HG03571 (cell line): ENCODE data around the gene GOLGA6L22.
"Not testable (repeated sequence)": the region's sequence is repeated elsewhere in the genome, so short reads cannot be mapped to it uniquely, and the experiment has no call there.

Source experiments
- ATAC-seq: cut with Tn5 transposase; IDR thresholded peaks from one replicate; pipeline ENCODE4 v1.9.1; 2021; ENCODE audit not compliant: unreplicated experiment

GOLGA6L22 gene, protein sequence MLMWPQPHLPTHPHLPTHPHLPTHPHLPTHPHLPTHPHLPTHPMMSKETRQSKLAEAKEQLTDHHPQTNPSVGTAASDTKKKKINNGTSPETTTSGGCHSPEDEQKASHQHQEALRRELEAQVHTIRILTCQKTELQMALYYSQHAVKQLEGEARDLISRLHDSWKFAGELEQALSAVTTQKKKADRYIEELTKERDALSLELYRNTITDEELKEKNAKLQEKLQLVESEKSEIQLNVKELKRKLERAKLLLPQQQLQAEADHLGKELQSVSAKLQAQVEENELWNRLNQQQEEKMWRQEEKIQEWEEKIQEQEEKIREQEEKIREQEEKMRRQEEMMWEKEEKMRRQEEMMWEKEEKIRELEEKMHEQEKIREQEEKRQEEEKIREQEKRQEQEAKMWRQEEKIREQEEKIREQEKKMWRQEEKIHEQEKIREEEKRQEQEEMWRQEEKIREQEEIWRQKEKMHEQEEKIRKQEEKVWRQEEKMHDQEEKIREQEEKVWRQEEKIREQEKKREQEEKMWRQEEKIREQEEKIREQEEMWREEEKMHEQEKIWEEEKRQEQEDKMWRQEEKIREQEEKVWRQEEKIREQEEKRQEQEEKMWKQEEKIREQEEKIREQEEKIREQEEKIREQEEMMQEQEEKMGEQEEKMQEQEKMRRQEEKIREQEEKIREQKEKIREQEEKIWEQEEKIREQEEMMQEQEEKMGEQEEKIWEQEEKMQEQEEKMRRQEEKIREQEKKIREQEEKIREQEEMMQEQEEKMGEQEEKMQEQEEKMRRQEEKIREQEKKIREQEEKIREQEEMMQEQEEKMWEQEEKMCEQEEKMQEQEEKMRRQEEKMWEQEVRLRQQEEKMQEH

DNA sequence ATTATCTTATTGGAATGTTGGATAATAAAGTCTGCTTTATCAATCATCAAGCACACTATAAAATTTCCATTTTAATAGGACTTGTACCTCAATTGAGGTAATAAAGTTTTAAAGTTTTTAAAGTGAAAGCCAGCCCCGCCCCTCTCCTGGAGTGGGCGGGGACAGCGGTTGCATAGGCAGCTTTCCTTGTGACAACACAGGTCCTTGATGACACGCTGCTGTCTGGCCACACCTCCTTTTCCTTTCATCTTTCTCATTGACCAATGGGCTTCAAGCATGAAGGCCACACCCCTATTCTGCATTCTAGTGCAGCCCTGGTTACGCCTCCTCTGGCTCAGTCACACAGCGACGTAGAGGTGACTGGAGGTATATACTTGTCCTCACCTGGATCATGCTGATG lies at the start of gene GOLGA6L22:
TSS of gene GOLGA6L22 (plus strand) at position 301 of the 400 bp plus-strand sequence. CDS start at position 392, 91 bp downstream.
- ATAC-seq: not testable (repeated sequence)

DNA sequence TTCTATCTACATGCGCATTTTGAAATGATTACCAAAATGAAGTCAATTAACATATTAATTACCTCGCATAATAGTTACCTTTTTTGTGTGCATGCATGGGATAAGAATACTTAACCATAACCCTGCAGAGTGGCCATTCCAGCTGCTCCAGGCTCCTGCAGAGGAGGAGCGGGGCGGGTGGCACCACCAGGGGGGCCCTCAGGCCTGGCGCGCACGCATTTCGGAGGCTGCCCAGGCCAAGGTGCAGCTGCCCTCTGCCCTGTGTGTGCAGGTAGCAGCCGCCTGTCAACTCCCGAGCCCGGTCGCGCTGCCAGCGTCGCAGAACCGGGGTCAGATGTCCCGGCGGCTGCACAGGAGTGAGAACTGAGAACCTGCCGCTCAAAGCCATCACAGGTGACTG lies 41.4 kb upstream of the GOLGA6L22 start:
- ATAC-seq: not testable (repeated sequence)

DNA sequence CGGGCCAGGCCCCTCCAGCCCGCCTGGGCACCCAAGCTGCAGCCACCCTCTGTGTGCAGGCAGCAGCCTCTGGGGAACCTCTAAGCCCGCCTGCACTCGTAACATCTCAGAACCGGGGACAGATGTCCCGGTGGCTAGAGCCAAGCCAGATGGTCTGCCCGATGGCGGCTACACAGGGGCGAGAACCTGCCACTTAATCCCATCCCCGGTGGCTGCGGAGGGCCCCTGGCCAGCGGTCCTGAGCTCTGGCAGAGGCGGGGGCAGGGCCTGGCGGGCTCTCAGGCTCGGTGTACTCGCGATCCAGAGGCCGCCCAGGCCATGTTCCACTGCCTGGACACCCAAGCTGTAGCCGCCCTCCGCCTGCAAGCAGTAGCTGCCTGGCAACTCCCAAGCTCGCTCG lies 40.9 kb upstream of the GOLGA6L22 start:
- ATAC-seq: not testable (repeated sequence)

DNA sequence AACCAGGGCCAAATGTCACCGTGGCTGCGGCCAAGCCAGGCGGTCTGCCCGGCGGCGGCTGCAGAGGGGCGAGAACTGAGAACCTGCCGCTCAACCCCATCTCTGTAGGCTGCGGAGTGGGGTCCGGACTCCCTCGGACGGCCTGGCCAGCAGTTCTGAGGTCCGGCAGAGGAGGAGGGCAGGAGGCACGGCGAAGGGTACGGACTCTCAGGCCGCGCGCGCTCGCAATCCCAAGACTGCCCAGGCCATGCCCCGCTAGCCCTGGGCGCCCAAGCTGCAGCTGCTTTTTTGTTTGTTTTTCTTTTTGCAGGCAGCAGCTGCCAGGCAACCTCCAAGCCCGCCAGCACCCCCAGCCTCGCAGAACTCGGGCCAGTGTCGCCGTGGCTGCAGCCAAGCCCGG lies 40.5 kb upstream of the GOLGA6L22 start:
- ATAC-seq: not testable (repeated sequence)

DNA sequence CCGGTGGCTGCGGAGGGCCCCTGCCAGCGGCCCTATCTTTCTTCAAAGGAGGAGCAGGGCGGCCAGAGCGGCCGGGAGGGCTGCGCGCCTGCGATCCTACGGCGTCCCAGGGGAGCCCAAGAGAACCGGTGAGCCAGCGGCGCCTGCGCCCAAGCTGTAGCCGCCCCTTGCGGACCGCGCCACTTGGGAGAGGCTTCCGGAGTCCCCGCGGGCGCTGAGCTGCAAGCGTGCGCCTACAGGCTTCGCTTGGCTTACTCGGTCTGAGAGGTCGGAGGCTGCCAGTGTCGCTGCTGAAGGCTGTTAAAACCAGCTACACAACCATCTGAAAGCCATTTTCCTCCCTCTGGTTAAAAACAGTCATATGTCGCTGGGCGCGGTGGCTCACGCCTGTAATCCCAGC lies 40.0 kb upstream of the GOLGA6L22 start:
- not testable (repeated sequence) for ATAC-seq

DNA sequence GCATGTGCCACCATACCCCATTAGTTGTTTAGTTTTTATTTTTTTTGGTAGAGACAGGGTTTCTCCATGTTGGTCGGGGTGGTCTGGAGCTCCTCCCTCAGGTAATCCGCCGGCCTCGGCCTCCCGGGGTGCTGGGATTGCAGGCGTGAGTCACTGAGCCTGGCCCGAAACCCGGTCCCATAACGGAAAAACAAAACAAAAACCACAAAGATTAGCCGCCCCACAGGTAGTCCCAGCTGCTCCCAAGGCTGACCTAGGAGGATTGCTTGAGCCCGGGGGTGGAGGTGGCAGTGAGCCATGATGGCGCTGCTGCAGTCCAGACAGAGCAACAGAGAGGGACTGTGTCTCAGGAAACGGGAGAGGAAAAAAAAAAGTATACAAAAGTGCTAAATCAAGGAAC lies 38.4 kb upstream of the GOLGA6L22 start:
- not testable (repeated sequence) for ATAC-seq

DNA sequence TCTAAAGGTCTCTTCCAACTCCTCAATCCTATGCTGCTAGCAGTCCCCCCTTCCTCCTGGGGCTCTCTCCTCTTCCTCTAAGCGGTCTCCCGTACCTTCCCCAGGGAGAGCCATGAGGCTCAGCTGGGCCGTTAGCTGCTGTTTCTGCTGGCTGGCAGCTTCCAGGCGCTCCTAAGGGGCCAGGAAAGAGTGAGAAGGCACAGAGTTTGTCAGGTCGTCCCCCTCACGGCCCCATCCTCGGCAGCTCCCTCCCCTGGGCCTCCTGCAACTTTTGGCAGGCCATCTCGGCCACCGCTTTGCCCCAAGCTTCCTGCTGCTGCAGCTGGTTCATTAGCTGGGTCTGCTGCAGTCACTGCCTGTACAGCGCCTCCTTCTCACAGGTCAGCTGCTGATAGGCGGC lies 29.3 kb upstream of the GOLGA6L22 start:
- not testable (repeated sequence) for ATAC-seq

DNA sequence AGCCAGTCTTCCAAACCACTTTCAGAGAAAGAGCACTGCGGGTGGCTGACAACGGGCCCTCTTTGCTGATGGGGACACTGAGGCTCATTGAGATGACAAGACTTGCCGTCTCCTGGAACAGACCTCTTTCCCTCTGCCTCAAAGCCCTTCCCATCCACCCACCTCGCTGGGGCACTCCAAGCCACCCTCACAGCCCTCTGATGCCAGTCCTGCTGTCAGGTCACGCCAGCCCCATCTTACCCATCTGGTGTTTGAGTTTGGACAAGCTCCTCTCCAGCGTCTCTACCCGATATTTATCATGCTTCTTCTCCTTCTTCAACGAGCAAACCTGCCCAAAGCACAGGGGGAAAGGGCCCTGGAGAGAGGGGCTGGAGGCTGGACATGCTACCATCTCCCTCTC lies 27.0 kb upstream of the GOLGA6L22 start:
- not testable (repeated sequence) for ATAC-seq

DNA sequence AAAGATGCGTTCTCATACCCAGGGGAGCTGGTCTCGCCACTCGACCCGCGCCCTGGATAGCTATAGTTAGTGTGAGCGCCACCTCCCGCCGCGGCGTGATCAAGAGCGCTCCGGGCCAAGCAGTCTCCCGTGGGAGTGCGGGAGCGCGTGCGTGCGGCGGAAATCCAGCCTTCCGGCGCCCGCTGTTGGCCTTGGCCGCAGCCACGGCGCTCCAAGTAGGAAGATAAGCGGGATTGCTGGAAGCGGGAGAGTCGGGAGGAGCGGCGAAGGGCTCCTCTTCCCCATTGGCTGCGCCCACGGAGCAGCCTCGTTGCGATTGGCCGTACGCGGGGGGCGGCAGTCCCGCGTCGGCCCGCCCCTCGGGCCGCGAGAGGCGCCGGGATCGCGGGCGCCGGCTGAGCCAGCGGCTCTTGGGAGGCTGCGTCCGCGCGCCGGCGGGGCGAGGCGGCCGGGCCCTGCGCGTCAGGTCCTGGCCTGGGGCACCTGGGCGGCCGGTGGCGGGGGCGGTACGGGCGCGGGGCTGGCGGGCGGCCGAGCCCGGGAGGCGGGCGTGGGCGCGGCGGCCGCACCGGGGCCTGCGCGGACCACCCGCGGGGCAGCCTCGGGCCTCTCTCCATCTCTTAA lies 35.9 kb downstream of the GOLGA6L22 start:
- ATAC-seq: not testable (repeated sequence)

DNA sequence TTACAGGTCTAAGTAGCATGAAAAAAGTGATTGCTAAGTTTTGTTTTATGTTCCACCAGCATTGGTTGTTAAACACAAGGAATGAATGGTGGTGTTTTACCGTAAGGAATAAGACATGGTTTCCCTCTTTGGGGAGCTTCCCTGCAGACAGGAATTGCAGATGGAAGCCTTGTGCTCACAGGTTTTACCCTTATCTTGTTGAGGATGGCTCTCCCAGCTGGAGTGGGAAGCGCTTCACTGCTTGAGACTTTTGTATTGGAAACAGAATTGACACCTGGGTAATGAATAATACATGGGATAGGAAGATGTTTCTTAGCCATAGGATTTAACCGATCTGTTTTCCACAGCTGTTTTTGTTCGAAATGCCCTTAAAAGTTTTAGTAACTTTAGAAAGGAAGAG lies 38.5 kb downstream of the GOLGA6L22 start:
- ATAC-seq: not testable (repeated sequence)

DNA sequence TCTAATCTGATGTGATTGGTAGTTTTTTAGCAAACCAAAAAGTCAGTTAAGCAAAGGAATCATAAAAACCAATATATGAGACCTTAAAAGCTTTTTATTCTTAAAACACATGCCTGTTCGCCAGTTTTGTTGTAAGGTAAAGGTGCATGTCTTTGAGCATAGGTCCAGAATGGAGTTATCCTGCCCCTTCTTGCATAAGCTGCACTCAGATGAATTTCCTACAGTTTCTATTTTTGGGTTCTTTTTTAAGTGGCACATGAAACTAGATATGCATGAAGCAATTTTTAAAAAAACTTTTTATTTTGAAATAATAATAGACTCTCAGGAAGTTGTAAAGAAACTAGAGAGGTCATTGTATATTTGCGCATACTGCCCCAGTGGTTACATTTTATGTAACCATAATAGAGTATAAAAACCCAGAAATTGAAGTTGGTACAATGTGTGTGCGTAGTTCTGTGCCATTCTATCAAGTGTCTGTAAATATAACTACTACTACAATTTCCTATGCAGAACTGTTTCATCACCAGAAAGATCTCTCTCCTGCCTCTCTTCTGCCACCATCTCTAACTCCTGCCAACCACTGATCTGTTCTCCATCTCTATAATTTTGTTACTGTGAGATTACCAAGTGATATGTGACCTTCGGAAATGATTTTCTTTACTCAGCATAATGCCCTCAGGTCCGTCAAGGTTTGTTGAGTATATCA lies 39.7 kb downstream of the GOLGA6L22 start:
- ATAC-seq: not testable (repeated sequence)

DNA sequence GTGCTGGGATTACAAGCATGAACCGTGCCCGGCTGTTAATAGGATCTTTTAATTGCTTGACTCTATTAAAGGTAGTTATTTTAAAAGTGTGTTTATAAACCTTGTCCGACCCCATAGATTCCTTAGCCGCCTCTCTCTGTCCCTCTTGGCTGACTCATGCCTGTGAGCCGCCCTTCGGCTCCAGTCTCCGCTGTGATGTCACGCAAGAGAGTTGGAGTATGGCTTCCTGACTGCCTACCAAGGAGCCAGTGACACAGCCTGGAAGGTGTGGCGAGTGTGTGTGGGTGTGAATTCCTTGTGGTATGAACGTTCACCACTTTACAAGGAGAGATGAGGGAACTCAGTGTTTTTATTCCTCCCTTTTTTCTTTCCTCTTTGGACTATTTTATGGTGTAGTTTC lies 43.6 kb downstream of the GOLGA6L22 start:
- ATAC-seq: not testable (repeated sequence)

DNA sequence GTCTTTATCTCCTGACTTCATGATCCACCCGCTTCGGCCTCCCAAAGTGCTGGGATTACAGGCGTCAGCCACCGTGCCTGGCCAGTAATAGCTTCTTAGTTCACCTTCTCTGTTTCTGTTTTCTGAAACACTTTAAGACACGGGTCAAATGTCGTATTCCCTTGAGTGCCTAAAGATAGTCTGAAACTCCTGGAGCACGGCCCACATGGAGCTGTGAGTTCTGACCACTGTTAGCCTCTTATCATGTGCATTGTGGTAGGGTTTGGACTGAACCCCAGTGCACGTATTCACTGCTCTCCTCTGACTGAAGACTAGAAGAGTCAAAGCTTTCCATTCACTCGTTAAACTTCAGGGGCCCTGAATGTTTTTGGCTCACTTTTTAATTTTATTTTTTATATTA lies 48.3 kb downstream of the GOLGA6L22 start:
- not testable (repeated sequence) for ATAC-seq

DNA sequence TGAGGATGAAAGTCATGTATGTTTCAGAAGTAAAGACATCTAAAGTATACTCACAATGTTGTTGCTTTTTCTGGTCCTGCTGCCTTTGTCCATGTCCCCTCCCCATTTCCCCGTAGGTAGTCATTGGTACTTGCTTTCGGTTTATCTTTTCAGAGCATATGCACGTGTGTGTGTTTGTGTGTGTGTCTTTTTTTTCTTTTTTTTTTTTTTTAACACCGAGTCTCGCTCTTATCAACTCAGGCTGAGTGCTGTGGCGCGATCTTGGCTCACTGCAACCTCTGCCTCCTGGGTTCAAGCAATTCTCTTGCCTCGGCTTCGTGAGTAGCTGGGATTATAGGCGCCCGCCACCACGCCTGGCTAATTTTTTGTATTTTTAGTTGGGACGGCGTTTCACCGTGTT lies 57.4 kb downstream of the GOLGA6L22 start:
- not testable (repeated sequence) for ATAC-seq
